HEK293T (cell line): ENCODE data around the gene POP4.

Source experiments
- CTCF ChIA-PET: fragments of 350-600 bp; formaldehyde crosslinking; extraction: SDS; loops from one replicate; lab custom pipeline; 2021; ENCODE audit warnings: antibody characterized with exemption, inconsistent platforms; lab: Yijun Ruan, JAX
- POLR2A ChIA-PET: fragments of 350-600 bp; formaldehyde crosslinking; extraction: SDS; loops from one replicate; lab custom pipeline; 2020; ENCODE audit warnings: antibody characterized with exemption, inconsistent platforms; lab: Yijun Ruan, JAX
- DNase-seq: peaks from one replicate; pipeline ENCODE4 v3.0.0; 2012; ENCODE audit warnings: mixed read lengths; ENCODE audit errors: extremely low spot score
- ARNT ChIP-seq: fragments of 450-650 bp; IDR thresholded peaks from 2 replicates; pipeline ENCODE4 v1.6.1; 2017; ENCODE audit warnings: mild to moderate bottlenecking
- BHLHE40 ChIP-seq: fragments of 450-650 bp; IDR thresholded peaks from 2 replicates; pipeline ENCODE4 v1.6.1; 2016; ENCODE audit warnings: mild to moderate bottlenecking, moderate library complexity, borderline replicate concordance
- CTBP1 ChIP-seq: fragments of 450-650 bp; IDR thresholded peaks from 2 replicates; pipeline ENCODE4 v1.6.1; 2016; ENCODE audit warnings: borderline replicate concordance
- ELF4 ChIP-seq: fragments of 450-650 bp; IDR thresholded peaks from 2 replicates; pipeline ENCODE4 v1.6.1; 2017; ENCODE audit warnings: antibody characterized with exemption
- FOXA1 ChIP-seq: fragments of 450-650 bp; IDR thresholded peaks from 2 replicates; pipeline ENCODE4 v1.6.1; 2016; ENCODE audit warnings: mild to moderate bottlenecking
- FOXK2 ChIP-seq: fragments of 450-650 bp; IDR thresholded peaks from 2 replicates; pipeline ENCODE4 v1.6.1; 2016; ENCODE audit warnings: mild to moderate bottlenecking
- FOXM1 ChIP-seq: fragments of 450-650 bp; IDR thresholded peaks from 2 replicates; pipeline ENCODE4 v1.6.1; 2017; ENCODE audit warnings: mild to moderate bottlenecking, borderline replicate concordance
- HDGF ChIP-seq: fragments of 450-650 bp; IDR thresholded peaks from 2 replicates; pipeline ENCODE4 v1.6.1; 2017; ENCODE audit warnings: antibody characterized with exemption, borderline replicate concordance
- L3MBTL2 ChIP-seq: fragments of 450-650 bp; conservative IDR thresholded peaks from 2 replicates; pipeline ENCODE4 v1.6.1; 2016; ENCODE audit warnings: mild to moderate bottlenecking
- LEF1 ChIP-seq: fragments of 450-650 bp; IDR thresholded peaks from 2 replicates; pipeline ENCODE4 v1.6.1; 2017; ENCODE audit warnings: mild to moderate bottlenecking, borderline replicate concordance
- NFRKB ChIP-seq: fragments of 450-650 bp; IDR thresholded peaks from 2 replicates; pipeline ENCODE4 v1.6.1; 2016; ENCODE audit warnings: mild to moderate bottlenecking, moderate library complexity
- SP1 ChIP-seq: fragments of 450-650 bp; IDR thresholded peaks from 2 replicates; pipeline ENCODE4 v1.6.1; 2017
- SUZ12 ChIP-seq: fragments of 450-650 bp; IDR thresholded peaks from 2 replicates; pipeline ENCODE4 v1.6.1; 2016; ENCODE audit warnings: mild to moderate bottlenecking
- TARDBP ChIP-seq: fragments of 450-650 bp; IDR thresholded peaks from 2 replicates; pipeline ENCODE4 v1.6.1; 2016
- ZNF384 ChIP-seq: fragments of 450-650 bp; IDR thresholded peaks from 2 replicates; pipeline ENCODE4 v1.6.1; 2016
- TF ChIP-seq, protein P1 (sequence below): fragments of 450-650 bp; IDR thresholded peaks from 2 replicates; pipeline ENCODE4 v1.6.1; 2016

The POP4 gene

DNA sequence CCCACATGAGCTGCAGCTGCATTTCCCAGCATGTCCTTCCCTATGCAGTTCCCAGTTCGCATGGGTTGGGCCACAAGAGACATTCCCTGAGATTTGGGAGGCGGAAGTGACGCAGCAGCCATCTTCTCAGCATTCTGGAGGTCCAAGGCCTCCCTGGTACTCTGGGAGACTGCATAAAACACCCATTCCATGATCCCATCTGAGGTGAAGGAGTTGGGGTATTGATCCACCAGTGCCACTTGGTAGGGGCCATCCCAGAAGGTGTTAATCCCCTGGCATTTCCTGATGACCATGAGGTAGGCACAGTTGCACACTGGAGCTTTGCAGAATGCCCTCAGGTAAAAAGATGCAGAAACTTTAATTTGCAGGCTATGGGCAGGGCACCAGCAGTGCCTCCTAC is 25.4 kb downstream of the POP4 start:
- DNase-seq: no peak
- CTCF ChIA-PET: no interaction called here
- POLR2A ChIA-PET: no interaction called here
- TF ChIP-seq, protein P1, sequence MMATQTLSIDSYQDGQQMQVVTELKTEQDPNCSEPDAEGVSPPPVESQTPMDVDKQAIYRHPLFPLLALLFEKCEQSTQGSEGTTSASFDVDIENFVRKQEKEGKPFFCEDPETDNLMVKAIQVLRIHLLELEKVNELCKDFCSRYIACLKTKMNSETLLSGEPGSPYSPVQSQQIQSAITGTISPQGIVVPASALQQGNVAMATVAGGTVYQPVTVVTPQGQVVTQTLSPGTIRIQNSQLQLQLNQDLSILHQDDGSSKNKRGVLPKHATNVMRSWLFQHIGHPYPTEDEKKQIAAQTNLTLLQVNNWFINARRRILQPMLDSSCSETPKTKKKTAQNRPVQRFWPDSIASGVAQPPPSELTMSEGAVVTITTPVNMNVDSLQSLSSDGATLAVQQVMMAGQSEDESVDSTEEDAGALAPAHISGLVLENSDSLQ: no peak
- TF ChIP-seq ELF4: no peak

DNA sequence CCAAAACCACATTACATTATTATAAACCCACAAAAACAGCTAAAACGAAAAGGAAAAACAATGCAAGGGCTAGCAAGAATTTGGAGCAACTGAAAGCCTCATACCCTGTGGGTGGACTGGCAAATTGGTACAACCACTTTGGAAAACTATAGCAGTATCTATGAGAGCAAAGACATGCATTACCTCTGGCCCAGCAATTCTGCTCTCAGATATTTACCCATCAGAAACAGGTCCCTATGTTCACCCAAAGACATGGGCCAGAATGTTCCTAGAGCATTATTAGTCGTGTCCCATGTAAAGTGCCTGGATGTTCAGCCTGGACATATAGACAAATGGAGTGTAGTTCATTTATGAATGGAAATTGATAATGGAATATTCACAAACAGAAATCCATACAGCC is 27.9 kb downstream of the POP4 start:
- POLR2A ChIA-PET: interaction anchor here (1.0 kb wide), 1 partner anchor 12 kb away, joined by 3 read pairs; no protein-coding TSS in a partner anchor
- TF ChIP-seq ARNT (no peak), TARDBP (no peak), CTBP1 (no peak), BHLHE40 (no peak), ELF4 (no peak), LEF1 (no peak), HDGF (no peak), NFRKB (no peak), SP1 (no peak), SUZ12 (no peak), FOXA1 (no peak), L3MBTL2 (no peak), ZNF384 (no peak), FOXM1 (no peak)
- CTCF ChIA-PET: no interaction called here
- no peak for DNase-seq

DNA sequence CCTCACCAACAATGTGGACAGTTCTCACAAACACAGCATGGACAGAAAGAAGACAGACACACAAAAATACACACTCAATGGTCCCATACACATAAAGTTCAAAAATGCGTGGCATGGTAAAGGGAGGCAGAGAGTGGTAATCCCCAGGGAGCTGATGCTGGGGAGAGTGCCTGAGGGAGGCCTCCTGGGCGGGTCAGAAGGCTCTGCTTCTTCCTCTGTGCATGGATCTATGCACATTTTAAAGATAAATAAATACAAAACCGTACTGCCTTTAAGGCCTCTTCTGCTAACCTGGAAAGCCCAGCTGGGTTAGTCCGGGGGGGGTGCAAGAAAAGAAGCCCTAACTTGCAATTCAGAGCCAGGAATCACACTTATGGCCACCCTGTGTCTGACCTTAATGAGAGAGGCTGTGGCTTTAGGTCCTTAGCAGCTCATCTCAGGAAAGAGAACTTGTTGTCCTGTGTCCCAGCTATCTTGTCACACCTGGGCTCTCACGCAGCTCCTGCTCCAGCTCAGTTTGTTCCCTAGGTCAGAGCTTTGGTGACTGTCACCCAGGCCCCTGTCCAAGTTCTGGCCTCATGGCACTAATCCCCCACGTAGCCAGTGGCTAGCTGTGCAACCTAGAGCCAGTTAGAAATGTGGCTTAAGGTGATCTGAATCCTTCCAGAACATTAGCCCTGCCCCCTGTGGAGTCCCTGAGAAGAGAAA is 28.5 kb downstream of the POP4 start:
- ChIA-PET POLR2A (interaction anchor here (1.0 kb wide), 1 partner anchor 13 kb away, joined by 3 read pairs; no protein-coding TSS in a partner anchor), CTCF (no interaction called here)
- no peak for TF ChIP-seq TARDBP
- TF ChIP-seq SUZ12: no peak
- no peak for TF ChIP-seq ARNT
- DNase-seq: no peak

DNA sequence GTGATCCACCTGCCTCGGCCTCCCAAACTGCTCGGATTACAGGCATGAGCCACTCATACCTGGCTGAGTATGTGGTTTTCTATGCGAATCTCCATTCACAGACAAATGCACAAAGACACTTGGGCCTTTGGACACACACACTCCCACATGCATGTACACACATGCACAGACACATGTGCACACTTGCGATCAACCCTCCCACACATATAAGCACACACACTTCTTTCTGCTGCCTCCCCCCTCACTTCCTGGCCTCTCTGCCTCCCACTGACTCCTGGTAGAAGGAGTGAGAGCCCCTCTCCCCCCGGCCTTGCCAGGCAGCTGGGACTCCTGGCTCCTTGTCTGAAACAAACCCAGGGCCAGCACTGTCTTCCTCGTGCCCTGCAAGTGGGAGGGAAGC is 29.9 kb downstream of the POP4 start:
- ChIA-PET POLR2A (no interaction called here), CTCF (no interaction called here)
- TF ChIP-seq NFRKB: no peak
- no peak for TF ChIP-seq SUZ12
- TF ChIP-seq LEF1: no peak
- TF ChIP-seq, protein P1: no peak
- TF ChIP-seq ARNT: no peak
- TF ChIP-seq SP1: no peak
- TF ChIP-seq HDGF: no peak
- no peak for TF ChIP-seq BHLHE40
- no peak for TF ChIP-seq ELF4
- TF ChIP-seq FOXK2: no peak
- no peak for TF ChIP-seq CTBP1
- TF ChIP-seq FOXM1: no peak
- TF ChIP-seq FOXA1: no peak
- TF ChIP-seq L3MBTL2: no peak
- no peak for TF ChIP-seq TARDBP
- TF ChIP-seq ZNF384: no peak
- DNase-seq: no peak

DNA sequence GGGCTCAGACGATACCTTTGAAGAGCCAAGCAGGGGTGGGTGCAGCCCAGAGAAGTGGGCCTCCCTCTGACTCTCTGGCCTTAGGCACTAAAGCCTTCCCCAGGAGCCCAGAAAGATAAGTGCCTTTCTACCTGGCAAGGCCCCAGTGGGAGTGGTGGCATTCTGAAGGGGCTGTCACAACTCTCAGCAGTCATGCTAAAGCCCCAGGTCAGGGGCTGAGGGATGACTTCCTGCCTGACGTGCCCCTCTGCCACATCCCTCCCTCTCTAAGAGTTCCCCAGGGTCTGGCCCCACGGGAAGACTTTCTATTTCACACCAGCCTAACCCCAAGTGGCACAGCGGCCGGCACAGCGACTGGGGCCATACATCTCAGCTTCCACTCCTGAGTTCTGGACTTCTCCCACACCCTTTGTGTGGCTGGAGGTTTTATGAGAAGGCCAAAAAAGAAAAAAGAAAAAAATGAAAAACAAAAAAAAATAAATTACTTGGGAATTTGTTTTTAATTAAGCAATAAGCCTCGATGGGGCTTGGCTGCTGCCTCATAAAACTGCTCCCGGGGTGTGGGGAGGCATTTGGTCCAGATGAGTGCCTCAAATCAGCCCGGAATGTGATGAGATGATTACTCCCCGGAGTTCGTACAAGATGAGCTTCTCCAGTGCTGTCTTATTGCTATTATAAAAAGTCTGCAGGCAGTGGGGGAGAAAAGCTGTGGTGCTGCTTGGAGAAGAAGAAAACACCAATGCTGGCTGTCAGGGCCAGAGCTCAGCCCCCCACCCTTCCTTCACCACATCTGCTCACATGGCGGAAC is 30.7 kb downstream of the POP4 start:
- no peak for DNase-seq
- POLR2A ChIA-PET: no interaction called here
- TF ChIP-seq FOXM1 (no peak), ZNF384 (no peak), SP1 (no peak), FOXK2 (no peak), FOXA1 (no peak), ARNT (no peak), L3MBTL2 (no peak), HDGF (no peak), NFRKB (no peak), SUZ12 (no peak), BHLHE40 (no peak), ELF4 (no peak), CTBP1 (no peak), LEF1 (no peak), TARDBP (no peak)
- TF ChIP-seq, protein P1: no peak
- CTCF ChIA-PET: interaction anchor here (0.6 kb wide), 1 partner anchor 1207 kb away, joined by 3 read pairs; no protein-coding TSS in a partner anchor

DNA sequence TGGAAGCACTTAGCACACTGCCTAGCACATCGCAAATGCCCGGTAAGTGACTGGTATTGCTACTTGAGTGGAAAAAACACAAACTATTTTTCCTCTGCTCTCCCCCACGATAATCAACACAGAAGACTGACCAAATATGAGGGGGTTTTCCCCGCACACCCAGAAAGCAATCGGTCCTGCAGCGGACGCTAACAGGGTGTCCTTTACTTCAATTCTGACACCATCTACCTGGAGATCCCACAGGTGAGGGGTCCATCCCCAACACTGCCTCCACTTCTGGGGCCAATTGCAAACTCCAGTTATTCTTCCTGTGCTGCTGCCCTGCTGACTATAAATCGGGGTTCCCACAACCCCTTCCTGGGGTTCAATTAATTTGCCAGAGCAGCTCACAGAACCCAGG is 33.0 kb downstream of the POP4 start:
- POLR2A ChIA-PET: interaction anchor here (0.6 to 1.0 kb wide), 3 partner anchors 33 to 515 kb away, joined by 3 read pairs; partner anchors contain the start of gene POP4
- TF ChIP-seq SP1: no peak
- no peak for TF ChIP-seq FOXA1
- no peak for TF ChIP-seq FOXK2
- no peak for TF ChIP-seq BHLHE40
- TF ChIP-seq LEF1: no peak
- no peak for TF ChIP-seq L3MBTL2
- no peak for TF ChIP-seq CTBP1
- no peak for TF ChIP-seq NFRKB
- CTCF ChIA-PET: no interaction called here
- DNase-seq: no peak
